Mesenchymal stem cell (in vitro differentiated cells and primary cell): ENCODE data around the gene GSN.

ENCODE experiments used
- DNase-seq: peaks from one replicate; pipeline ENCODE4 v3.0.0-alpha.2; 2013
- H2AFZ ChIP-seq: one replicate; pipeline ENCODE4 v1.6.1; 2013; ENCODE audit warnings: low read depth, mild to moderate bottlenecking, control low read depth, inconsistent platforms, low read length, moderate library complexity
- H2AK5ac ChIP-seq: 2 replicates; pipeline ENCODE4 v1.6.1; 2013; ENCODE audit warnings: low read length, moderate library complexity, mild to moderate bottlenecking, inconsistent platforms; ENCODE audit not compliant: severe bottlenecking
- H2BK120ac ChIP-seq: one replicate; pipeline ENCODE4 v1.6.1; 2013; ENCODE audit warnings: low read depth, mild to moderate bottlenecking, inconsistent platforms, low read length, moderate library complexity
- H2BK12ac ChIP-seq, 2 experiments: one replicate each; pipeline ENCODE4 v1.6.1; 2013; ENCODE audit warnings: inconsistent platforms in 2 of 2, low read length in 2 of 2, mild to moderate bottlenecking in 2 of 2, moderate library complexity in 2 of 2, control low read depth in 1 of 2
- H2BK15ac ChIP-seq: one replicate; pipeline ENCODE4 v1.6.1; 2013; ENCODE audit warnings: mild to moderate bottlenecking, low read depth, inconsistent platforms; ENCODE audit not compliant: poor library complexity, severe bottlenecking
- H2BK5ac ChIP-seq: 2 replicates; pipeline ENCODE4 v1.6.1; 2013; ENCODE audit warnings: low read depth, mild to moderate bottlenecking, low read length, control low read depth, inconsistent platforms; ENCODE audit not compliant: poor library complexity, severe bottlenecking
- H3K14ac ChIP-seq, 2 experiments: one replicate each; pipeline ENCODE4 v1.6.1; 2013; ENCODE audit warnings: inconsistent platforms in 2 of 2, low read length in 2 of 2, control low read depth in 1 of 2, mild to moderate bottlenecking in 1 of 2, moderate library complexity in 1 of 2
- H3K18ac ChIP-seq, 2 experiments: one replicate each; pipeline ENCODE4 v1.6.1; 2013; ENCODE audit warnings: inconsistent platforms in 2 of 2, low read length in 2 of 2, control low read depth in 1 of 2, low read depth in 1 of 2, mild to moderate bottlenecking in 1 of 2
- H3K23ac ChIP-seq, 2 experiments: one replicate each; pipeline ENCODE4 v1.6.1; 2013; ENCODE audit warnings: inconsistent platforms in 2 of 2, low read length in 2 of 2, mild to moderate bottlenecking in 2 of 2, moderate library complexity in 2 of 2, control low read depth in 1 of 2
- H3K27ac ChIP-seq: 2 replicates; pipeline ENCODE4 v1.5.1; 2013; ENCODE audit warnings: mild to moderate bottlenecking, moderate library complexity, low read length, control low read depth, inconsistent platforms; ENCODE audit not compliant: poor library complexity, severe bottlenecking
- H3K27me3 ChIP-seq, 2 experiments: 2 replicates each; pipeline versions ENCODE4 v1.6.1 to v1.7.0; 2013; ENCODE audit warnings: low read length in 2 of 2, mild to moderate bottlenecking in 2 of 2, moderate library complexity in 2 of 2, control low read depth in 1 of 2, inconsistent platforms in 1 of 2; ENCODE audit not compliant: control insufficient read depth in 1 of 2, insufficient read depth in 1 of 2
- H3K36me3 ChIP-seq, 2 experiments: 2 replicates each; pipeline versions ENCODE4 v1.6.1 to v1.7.0; 2013; ENCODE audit warnings: low read length in 2 of 2, control low read depth in 1 of 2, inconsistent platforms in 1 of 2, low read depth in 1 of 2, mild to moderate bottlenecking in 1 of 2; ENCODE audit not compliant: insufficient read depth in 2 of 2, control insufficient read depth in 1 of 2
- H3K4ac ChIP-seq, 2 experiments: one replicate each; pipeline ENCODE4 v1.6.1; 2013; ENCODE audit warnings: inconsistent platforms in 2 of 2, low read length in 2 of 2, mild to moderate bottlenecking in 2 of 2, moderate library complexity in 2 of 2, control low read depth in 1 of 2, low read depth in 1 of 2
- H3K4me1 ChIP-seq: 2 replicates; pipeline ENCODE4 v1.6.1; 2013; ENCODE audit warnings: low read depth, low read length, control low read depth; ENCODE audit not compliant: control insufficient read depth, insufficient read depth
- H3K4me2 ChIP-seq: 2 replicates; pipeline ENCODE4 v1.6.1; 2013; ENCODE audit warnings: low read length, mild to moderate bottlenecking, inconsistent platforms; ENCODE audit not compliant: poor library complexity, severe bottlenecking
- H3K4me3 ChIP-seq, 2 experiments: 2 replicates each; pipeline versions ENCODE4 v1.5.1 to v1.7.0; 2013; ENCODE audit warnings: low read length in 2 of 2, mild to moderate bottlenecking in 2 of 2, control low read depth in 1 of 2, low read depth in 1 of 2; ENCODE audit not compliant: insufficient read depth in 1 of 2
- H3K79me1 ChIP-seq: replicated peaks from 2 replicates; pipeline ENCODE4 v1.6.1; 2013; ENCODE audit warnings: mild to moderate bottlenecking, control low read depth, low read length, inconsistent platforms; ENCODE audit not compliant: poor library complexity, severe bottlenecking
- H3K9ac ChIP-seq: 2 replicates; pipeline ENCODE4 v1.7.0; 2013; ENCODE audit warnings: mild to moderate bottlenecking, low read length, moderate library complexity
- H3K9me3 ChIP-seq: 2 replicates; pipeline ENCODE4 v1.7.0; 2013; ENCODE audit warnings: mild to moderate bottlenecking, low read length; ENCODE audit not compliant: control insufficient read depth
- H4K8ac ChIP-seq: one replicate; pipeline ENCODE4 v1.6.1; 2013; ENCODE audit warnings: inconsistent platforms, mild to moderate bottlenecking, low read length, moderate library complexity
- H4K91ac ChIP-seq: one replicate; pipeline ENCODE4 v1.6.1; 2013; ENCODE audit warnings: mild to moderate bottlenecking, low read length, inconsistent platforms
- WGBS: methylation state at CpG from one replicate; pipeline ENCODE4 v1.1.7; 2013; ENCODE audit warnings: mixed read lengths; 5-methylcytosine and 5-hydroxymethylcytosine counted together

Gene GSN

GRCh38 chr9:121313458-121314152 lies 45.6 kb downstream of the GSN start:
- Histone ChIP-seq H3K9me3 (no peaks in the 10 kb centered on the region), H2BK120ac (no peak overlapping the region), H2AK5ac (no peak overlapping the region), H3K23ac (no peak overlapping the region), H4K8ac (no peak overlapping the region), H3K4me2 (no peak overlapping the region), H3K9ac (no peak overlapping the region), H3K79me1 (peaks cover 33% of the 10 kb centered on the region), H3K4me1 (peaks cover 1% of the 10 kb centered on the region), H2BK15ac (no peak overlapping the region), H4K91ac (no peak overlapping the region), H3K36me3 (peaks cover 74 to 94% of the 10 kb centered on the region in 2 experiments), H3K14ac (peak overlapping the region in 1 of 2 experiments; percentile 7), H3K18ac (no peak overlapping the region), H3K27ac (no peak overlapping the region), H2BK5ac (no peak overlapping the region), H2BK12ac (no peak overlapping the region), H3K4ac (no peak overlapping the region), H2AFZ (no peak overlapping the region), H3K27me3 (no peaks in the 10 kb centered on the region), H3K4me3 (no peak overlapping the region)
- no peak for DNase-seq
- WGBS: 97% methylated on average over 10 of the region's 10 CpGs

GRCh38 chr9:121316378-121316777 lies 48.4 kb downstream of the GSN start:
- Histone ChIP-seq H3K14ac (no peak overlapping the region), H3K9me3 (no peaks in the 10 kb centered on the region), H3K23ac (no peak overlapping the region), H3K4ac (no peak overlapping the region), H2BK120ac (no peak overlapping the region), H4K91ac (no peak overlapping the region), H2AK5ac (no peak overlapping the region), H3K79me1 (peaks cover 26% of the 10 kb centered on the region), H2BK5ac (no peak overlapping the region), H2AFZ (no peak overlapping the region), H3K9ac (peak overlapping the region; percentile 28), H3K27ac (no peak overlapping the region), H2BK12ac (no peak overlapping the region), H3K36me3 (peaks cover 70 to 90% of the 10 kb centered on the region in 2 experiments), H2BK15ac (no peak overlapping the region), H3K4me2 (no peak overlapping the region), H3K4me1 (peaks cover 11% of the 10 kb centered on the region), H3K27me3 (no peaks in the 10 kb centered on the region), H3K18ac (no peak overlapping the region), H4K8ac (no peak overlapping the region), H3K4me3 (no peak overlapping the region)
- no peak for DNase-seq
- WGBS: 94% methylated on average over 5 of the region's 6 CpGs

GRCh38 chr9:121316852-121317373 lies 49.0 kb downstream of the GSN start:
- Histone ChIP-seq H3K9ac (peak overlapping the region; percentile 57), H3K4ac (no peak overlapping the region), H3K27ac (no peak overlapping the region), H2AK5ac (no peak overlapping the region), H3K27me3 (no peaks in the 10 kb centered on the region), H3K23ac (no peak overlapping the region), H2BK12ac (no peak overlapping the region), H4K91ac (no peak overlapping the region), H2BK120ac (no peak overlapping the region), H3K79me1 (peaks cover 24% of the 10 kb centered on the region), H2BK15ac (no peak overlapping the region), H3K14ac (no peak overlapping the region), H3K18ac (no peak overlapping the region), H3K4me3 (no peak overlapping the region), H4K8ac (no peak overlapping the region), H2AFZ (no peak overlapping the region), H3K4me2 (no peak overlapping the region), H3K36me3 (peaks cover 68 to 87% of the 10 kb centered on the region in 2 experiments), H2BK5ac (no peak overlapping the region), H3K4me1 (peaks cover 11% of the 10 kb centered on the region), H3K9me3 (no peaks in the 10 kb centered on the region)
- DNase-seq: no peak
- WGBS: 98% methylated on average over 11 of the region's 11 CpGs

GRCh38 chr9:121317737-121318630 lies 50.0 kb downstream of the GSN start:
- Histone ChIP-seq H3K4me3 (no peak overlapping the region), H3K4me2 (no peak overlapping the region), H4K91ac (no peak overlapping the region), H3K9ac (peak overlapping the region; percentile 57), H3K27ac (no peak overlapping the region), H3K4ac (no peak overlapping the region), H2AFZ (no peak overlapping the region), H3K18ac (no peak overlapping the region), H3K36me3 (peaks cover 61 to 86% of the 10 kb centered on the region in 2 experiments), H2BK15ac (no peak overlapping the region), H2BK120ac (no peak overlapping the region), H3K14ac (no peak overlapping the region), H2AK5ac (no peak overlapping the region), H2BK5ac (no peak overlapping the region), H3K23ac (no peak overlapping the region), H2BK12ac (no peak overlapping the region), H3K79me1 (peaks cover 19% of the 10 kb centered on the region), H3K4me1 (peaks cover 14% of the 10 kb centered on the region), H4K8ac (no peak overlapping the region), H3K27me3 (no peaks in the 10 kb centered on the region), H3K9me3 (no peaks in the 10 kb centered on the region)
- DNase-seq: no peak
- 86% methylated on average over 5 of the region's 6 CpGs for WGBS
